Peyer's patch (tissue), 4 donors: ENCODE measurements around the gene MEI4. TPM values are rescaled to one million over a fixed set of nuclear protein-coding genes. Genes with fewer than 3 reads are reported as not detected.

ENCODE experiments used
- DNase-seq, 3 donors: peaks; one replicate each; pipeline ENCODE4 v3.0.0-alpha.2; 2017 to 2019
- H3K27ac ChIP-seq, 4 donors: fragments of 200-600 bp; sonication (generic); one replicate each; pipeline ENCODE4 v1.5.1; 2016 to 2019
- H3K27me3 ChIP-seq, 2 donors: fragments of 200-600 bp; sonication (generic); one replicate each; pipeline ENCODE4 v1.5.1; 2019
- H3K36me3 ChIP-seq, 3 donors: fragments of 200-600 bp; sonication (generic); one replicate each; pipeline ENCODE4 v1.5.1; 2016 to 2019
- H3K4me1 ChIP-seq, 4 donors: fragments of 200-600 bp; sonication (generic); one replicate each; pipeline ENCODE4 v1.5.1; 2016 to 2019
- H3K4me3 ChIP-seq, 4 donors: fragments of 200-600 bp; sonication (generic); 1 replicate in 3 of 4; 2 replicates in 1 of 4; pipeline ENCODE4 v1.5.1; 2016 to 2019; ENCODE audit warnings: mild to moderate bottlenecking in 1 of 4
- H3K9me3 ChIP-seq, 4 donors: fragments of 200-600 bp; sonication (generic); one replicate each; pipeline ENCODE4 v1.5.1; 2016 to 2019; ENCODE audit warnings: mild to moderate bottlenecking in 1 of 4
- POLR2A ChIP-seq, 2 donors: fragments of 450-650 bp; IDR thresholded peaks; one replicate each; pipeline ENCODE4 v1.5.1; 2017; ENCODE audit warnings: antibody characterized with exemption in 2 of 2, mild to moderate bottlenecking in 2 of 2, moderate library complexity in 2 of 2
- total RNA-seq, 4 donors: library from RNA; depleted of rRNA; stranded (reverse); fragments of >200 nt; gene quantifications; one replicate each; pipeline ENCODE4 v1.1.0, GENCODE V29; 2016
- TF ChIP-seq, protein P1 (sequence below), 6 experiments: fragments of 450-650 bp in 4 of 6; fragments of 200-600 bp in 2 of 6; sonication (generic) in 1 of 6; IDR thresholded peaks; one replicate each; pipeline ENCODE4 v1.5.1; 2017 to 2019; ENCODE audit warnings: antibody characterized with exemption in 6 of 6, mild to moderate bottlenecking in 3 of 6, moderate library complexity in 1 of 6

MEI4 gene, protein sequence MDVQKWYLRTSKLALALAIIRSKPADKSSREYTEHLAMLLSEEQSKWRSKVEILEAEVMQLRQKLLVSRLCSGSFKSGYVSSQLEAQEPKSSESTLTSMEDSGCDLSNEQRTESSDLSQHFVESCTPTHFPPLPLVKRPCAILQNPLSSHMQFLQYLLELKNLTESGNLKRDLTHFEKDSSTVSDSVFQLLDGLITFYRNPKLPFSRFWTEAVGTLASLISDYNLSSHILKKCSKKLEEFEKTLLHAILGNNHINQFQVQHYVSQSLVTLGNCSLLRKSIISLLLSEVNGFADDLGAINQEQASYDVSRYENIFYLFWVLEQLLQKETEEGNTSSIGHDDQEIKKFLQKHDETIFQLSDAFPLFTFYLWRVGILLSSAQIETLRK
- not detected for total RNA-seq

DNA sequence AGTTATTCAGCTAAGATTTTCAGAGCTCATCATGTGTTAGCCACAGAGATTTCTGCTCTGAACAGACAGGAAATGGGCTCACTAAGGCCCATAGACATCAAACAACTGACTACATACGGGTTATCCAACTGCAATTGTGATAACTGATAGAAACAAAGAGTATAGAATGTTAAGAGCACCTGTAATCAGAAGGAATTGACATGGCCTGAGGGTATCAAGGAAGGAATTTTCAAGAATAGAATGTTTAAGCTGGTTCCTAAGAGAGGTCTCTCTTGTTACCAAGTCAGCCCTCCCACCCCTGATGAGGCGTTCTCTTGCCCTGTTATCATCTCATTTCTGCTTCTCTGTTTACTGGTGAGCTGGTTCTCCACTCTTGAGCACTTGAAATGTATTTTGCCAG lies at the start of gene MEI4:
TSS of gene MEI4 (plus strand) at position 301 of the 400 bp plus-strand sequence. CDS start 37,633 bp downstream, outside the sequence.
- Histone ChIP-seq H3K4me1 (no peaks in the 10 kb centered on the region), H3K9me3 (peaks cover 0 to 6% (median 0%) of the 10 kb centered on the region in 4 donors), H3K27ac (no peak within 1 kb of the TSS), H3K4me3 (no peak within 1 kb of the TSS), H3K36me3 (no peaks in the 10 kb centered on the region), H3K27me3 (no peaks in the 10 kb centered on the region)
- DNase-seq, result no peak
- TF ChIP-seq, protein P1, sequence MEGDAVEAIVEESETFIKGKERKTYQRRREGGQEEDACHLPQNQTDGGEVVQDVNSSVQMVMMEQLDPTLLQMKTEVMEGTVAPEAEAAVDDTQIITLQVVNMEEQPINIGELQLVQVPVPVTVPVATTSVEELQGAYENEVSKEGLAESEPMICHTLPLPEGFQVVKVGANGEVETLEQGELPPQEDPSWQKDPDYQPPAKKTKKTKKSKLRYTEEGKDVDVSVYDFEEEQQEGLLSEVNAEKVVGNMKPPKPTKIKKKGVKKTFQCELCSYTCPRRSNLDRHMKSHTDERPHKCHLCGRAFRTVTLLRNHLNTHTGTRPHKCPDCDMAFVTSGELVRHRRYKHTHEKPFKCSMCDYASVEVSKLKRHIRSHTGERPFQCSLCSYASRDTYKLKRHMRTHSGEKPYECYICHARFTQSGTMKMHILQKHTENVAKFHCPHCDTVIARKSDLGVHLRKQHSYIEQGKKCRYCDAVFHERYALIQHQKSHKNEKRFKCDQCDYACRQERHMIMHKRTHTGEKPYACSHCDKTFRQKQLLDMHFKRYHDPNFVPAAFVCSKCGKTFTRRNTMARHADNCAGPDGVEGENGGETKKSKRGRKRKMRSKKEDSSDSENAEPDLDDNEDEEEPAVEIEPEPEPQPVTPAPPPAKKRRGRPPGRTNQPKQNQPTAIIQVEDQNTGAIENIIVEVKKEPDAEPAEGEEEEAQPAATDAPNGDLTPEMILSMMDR (IDR thresholded peaks at IDR 0.05), result no peak
- TF ChIP-seq POLR2A (IDR thresholded peaks at IDR 0.05), result no peak

DNA sequence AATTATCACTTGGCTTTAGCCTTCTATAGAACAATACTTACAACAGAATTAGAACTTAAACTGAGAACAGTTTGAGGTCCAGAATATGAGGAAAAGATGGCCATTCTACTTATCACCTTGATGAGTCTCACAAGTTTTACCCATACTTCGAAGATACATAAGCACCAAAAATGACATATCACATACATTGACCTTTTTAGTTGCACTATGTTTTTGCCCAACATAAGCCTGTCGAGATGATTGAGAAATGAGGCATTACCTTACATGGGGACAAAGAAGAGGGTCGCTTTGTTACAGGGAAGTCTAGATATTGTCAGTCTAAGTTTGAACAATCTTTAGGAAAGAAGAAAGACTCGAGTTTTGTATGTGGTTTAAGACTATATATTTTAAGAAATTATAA lies 48.4 kb upstream of the MEI4 start:
- DNase-seq, result no peak

DNA sequence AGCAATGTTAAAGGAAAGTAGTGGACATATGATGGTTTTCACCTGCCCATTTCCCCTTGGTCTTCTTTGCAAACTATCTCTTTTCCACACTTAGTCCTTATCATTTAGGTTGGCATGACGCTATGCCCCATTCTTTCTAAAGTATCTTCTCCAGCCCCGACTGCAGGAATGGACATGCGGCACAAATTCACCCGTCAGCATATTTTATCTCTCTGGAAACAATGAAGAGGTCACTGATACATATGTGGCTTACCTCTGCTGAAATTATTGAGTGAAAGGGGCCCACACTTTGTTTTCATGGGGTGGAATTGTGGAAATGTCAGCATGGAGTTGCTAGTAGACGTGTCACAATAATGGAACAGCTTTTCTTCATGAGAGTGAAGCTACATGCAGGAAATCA lies 45.8 kb upstream of the MEI4 start:
- Histone ChIP-seq H3K9me3 (no peaks in the 10 kb centered on the region), H3K27ac (no peak overlapping the region), H3K27me3 (no peaks in the 10 kb centered on the region), H3K4me3 (no peak overlapping the region), H3K36me3 (no peaks in the 10 kb centered on the region), H3K4me1 (no peaks in the 10 kb centered on the region)
- TF ChIP-seq, protein P1 (IDR thresholded peaks at IDR 0.05), result no peak
- TF ChIP-seq POLR2A (IDR thresholded peaks at IDR 0.05), result no peak
- no peak for DNase-seq

More for the DNA sequence above, 48.4 kb upstream of the MEI4 start:
- TF ChIP-seq, protein P1 (IDR thresholded peaks at IDR 0.05), result no peak
- TF ChIP-seq POLR2A (IDR thresholded peaks at IDR 0.05), result no peak
- H3K9me3 ChIP-seq, result no peaks in the 10 kb centered on the region
- H3K27ac ChIP-seq, result no peak overlapping the region
- no peaks in the 10 kb centered on the region for H3K4me1 ChIP-seq
- no peaks in the 10 kb centered on the region for H3K27me3 ChIP-seq
- no peak overlapping the region for H3K4me3 ChIP-seq
- no peaks in the 10 kb centered on the region for H3K36me3 ChIP-seq

DNA sequence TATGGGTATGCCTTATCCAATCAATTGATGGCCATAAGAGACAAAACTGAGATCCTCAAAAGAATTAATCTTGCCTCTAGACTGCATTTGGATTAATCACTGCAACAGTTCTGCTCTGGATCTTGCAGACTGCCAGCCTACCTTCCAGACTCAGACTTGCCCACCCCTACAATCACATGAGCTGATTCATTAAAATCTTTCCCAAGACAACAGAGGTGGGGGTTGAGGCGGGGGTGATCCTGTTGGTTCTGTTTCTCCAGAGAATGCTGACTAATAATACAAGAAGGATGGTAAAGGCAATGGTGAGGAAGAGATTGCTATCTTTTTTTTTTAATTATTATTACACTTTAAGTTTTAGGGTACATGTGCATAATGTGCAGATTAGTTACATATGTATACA lies 43.7 kb upstream of the MEI4 start:
- TF ChIP-seq POLR2A (IDR thresholded peaks at IDR 0.05), result no peak
- TF ChIP-seq, protein P1 (IDR thresholded peaks at IDR 0.05), result no peak
- DNase-seq, result no peak
- Histone ChIP-seq H3K4me1 (no peaks in the 10 kb centered on the region), H3K36me3 (no peaks in the 10 kb centered on the region), H3K4me3 (no peak overlapping the region), H3K27ac (no peak overlapping the region), H3K27me3 (no peaks in the 10 kb centered on the region), H3K9me3 (no peaks in the 10 kb centered on the region)

DNA sequence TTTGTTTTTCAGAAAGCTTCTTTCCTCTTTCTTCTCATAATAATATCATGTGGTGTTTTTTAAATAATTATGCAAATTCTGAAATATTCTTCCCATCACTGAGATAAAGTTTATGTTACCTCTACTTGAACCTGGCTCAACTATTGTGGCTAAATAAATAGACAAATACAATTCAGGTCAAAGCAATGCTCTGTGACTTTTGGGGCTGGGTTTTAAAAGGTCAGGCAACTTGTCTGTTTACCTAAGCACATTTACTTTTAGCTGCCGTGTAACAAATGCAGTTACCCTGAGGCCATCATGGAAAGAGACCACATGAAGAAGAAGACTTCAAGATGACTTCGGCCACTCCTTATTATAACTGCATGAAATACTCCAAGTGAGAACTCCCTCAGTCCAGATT lies 33.7 kb upstream of the MEI4 start:
- Histone ChIP-seq H3K27ac (no peak overlapping the region), H3K4me1 (no peaks in the 10 kb centered on the region), H3K36me3 (no peaks in the 10 kb centered on the region), H3K4me3 (no peak overlapping the region), H3K9me3 (no peaks in the 10 kb centered on the region), H3K27me3 (no peaks in the 10 kb centered on the region)
- DNase-seq, result no peak
- TF ChIP-seq, protein P1 (IDR thresholded peaks at IDR 0.05), result no peak
- TF ChIP-seq POLR2A (IDR thresholded peaks at IDR 0.05), result no peak
